ENCODE results near the gene AP3B2.

Gene AP3B2

DNA sequence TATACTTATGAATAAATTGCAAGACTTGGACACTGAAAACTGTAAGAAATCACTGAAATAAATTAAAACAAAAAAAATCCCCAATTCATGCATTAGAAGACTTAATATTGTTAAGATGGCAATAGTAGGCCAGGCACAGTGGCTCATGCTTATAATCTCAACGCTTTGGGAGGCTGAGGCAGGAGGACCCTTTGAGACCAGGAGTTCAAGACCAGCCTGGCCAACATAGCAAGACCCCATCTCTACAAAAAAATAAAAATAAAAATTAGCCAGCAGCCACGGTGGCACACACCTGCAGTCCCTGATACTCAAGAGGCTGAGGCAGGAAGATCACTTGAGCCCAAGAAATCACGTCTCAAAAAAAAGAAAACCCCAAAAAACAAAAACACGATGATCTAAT lies 98.3 kb downstream of the AP3B2 start:
- no peaks in the 10 kb centered on the region for H3K36me3 ChIP-seq (ENCODE audit: control insufficient read depth, insufficient read depth, low read length)

More for the DNA sequence above, 98.3 kb downstream of the AP3B2 start:
- no peaks in the 10 kb centered on the region for H3K4me1 ChIP-seq (ENCODE audit: control insufficient read depth, insufficient read depth, low read length)
- 86 to 95% methylated on average over 3 to 4 of the region's 4 CpGs for WGBS, 2 experiments
- no peaks in the 10 kb centered on the region for H3K9me3 ChIP-seq (ENCODE audit: control insufficient read depth, low read length)
- H3K4me3 ChIP-seq (ENCODE audit: insufficient read depth, low read depth, low read length) = no peak overlapping the region
- no peak overlapping the region for H3K27ac ChIP-seq (ENCODE audit: insufficient read depth, low read depth, low read length, poor library complexity, severe bottlenecking)
- no peaks in the 10 kb centered on the region for H3K27me3 ChIP-seq (ENCODE audit: control insufficient read depth, insufficient read depth, low read length, poor library complexity, severe bottlenecking)
